DMS79 (cell line): ENCODE results near the gene SKI.
"Not testable (repeated sequence)": the region's sequence is repeated elsewhere in the genome, so short reads cannot be mapped to it uniquely, and the experiment has no call there.

Source experiments
- DNase-seq: peaks from one replicate; lab custom pipeline; 2025; lab: John Stamatoyannopoulos, UW

SKI gene

GRCh38 chr1:2242814-2243725, 15.0 kb downstream of the SKI start:
- no peak for DNase-seq

DNA sequence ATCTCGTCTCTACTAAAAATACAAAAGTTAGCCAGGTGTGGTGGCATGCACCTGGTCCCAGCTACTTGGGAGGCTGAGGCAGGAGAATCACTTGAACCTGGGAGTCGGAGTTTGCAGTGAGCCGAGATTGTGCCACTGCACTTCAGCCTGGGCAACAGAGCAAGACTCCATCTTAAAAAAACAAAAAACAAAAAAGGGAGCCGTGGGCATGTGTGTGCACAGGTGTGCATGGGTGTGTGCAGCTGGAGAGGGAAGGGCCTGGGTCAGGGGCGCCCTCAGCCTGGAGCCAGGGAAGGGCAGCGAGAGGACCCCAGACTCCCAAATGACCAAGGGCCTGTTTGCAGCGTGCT, 18.9 kb downstream of the SKI start:
- not testable (repeated sequence) for DNase-seq

- DNase-seq, result no peak
These were observed 19.6 kb downstream of the SKI start for GRCh38 chr1:2247760-2248126.

GRCh38 chr1:2248127-2248826, 20.2 kb downstream of the SKI start:
- DNase-seq, result no peak

GRCh38 chr1:2248854-2249558, 20.9 kb downstream of the SKI start:
- DNase-seq, result no peak

DNA sequence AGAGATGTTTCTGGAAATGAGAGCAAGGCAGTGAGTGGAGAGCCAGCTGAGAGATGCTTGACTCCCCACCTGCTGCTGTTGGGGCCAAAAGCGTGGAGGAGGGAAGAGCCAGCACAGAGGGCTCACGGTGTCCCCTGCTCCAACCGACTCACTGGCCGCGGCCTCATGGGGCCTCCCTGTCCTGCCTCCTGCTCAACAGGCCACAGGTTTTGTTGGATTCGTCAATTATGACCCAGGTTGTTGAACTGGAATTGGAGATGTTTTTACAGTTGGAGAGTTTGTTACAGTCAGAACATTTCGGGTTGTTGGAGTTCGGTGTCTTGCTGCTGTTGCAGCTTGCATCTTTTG, 21.4 kb downstream of the SKI start:
- DNase-seq, result no peak

DNA sequence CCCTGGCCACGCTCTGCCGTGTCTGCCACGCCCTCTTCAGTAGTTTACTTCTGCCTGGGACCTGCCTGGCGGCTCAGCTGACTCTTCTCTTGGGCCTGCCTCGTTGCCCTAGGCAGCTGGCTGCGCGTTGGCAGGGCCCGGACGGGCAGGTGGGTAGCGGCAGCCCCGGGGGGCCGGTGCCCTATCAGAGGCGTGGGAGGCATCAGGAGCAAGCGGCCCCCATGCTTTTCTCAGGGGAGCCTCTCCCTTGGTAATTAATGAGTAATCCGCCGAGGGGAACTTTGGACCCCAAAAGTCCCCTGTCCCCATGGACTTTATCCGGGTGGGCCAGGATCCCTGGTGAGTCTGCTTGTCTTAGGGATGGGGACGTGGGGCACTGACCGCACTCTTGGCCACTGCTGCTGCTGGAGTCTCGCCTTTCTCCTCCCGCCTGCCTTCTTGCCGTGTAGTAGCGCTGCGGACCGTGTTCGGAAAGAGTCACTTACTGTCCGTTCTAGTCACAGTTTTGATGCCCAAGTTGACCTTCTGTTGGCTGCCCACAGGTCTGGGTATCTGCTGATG, 22.7 kb downstream of the SKI start:
- no peak for DNase-seq

- no peak for DNase-seq
These were observed 23.2 kb downstream of the SKI start for GRCh38 chr1:2251363-2251762.

DNA sequence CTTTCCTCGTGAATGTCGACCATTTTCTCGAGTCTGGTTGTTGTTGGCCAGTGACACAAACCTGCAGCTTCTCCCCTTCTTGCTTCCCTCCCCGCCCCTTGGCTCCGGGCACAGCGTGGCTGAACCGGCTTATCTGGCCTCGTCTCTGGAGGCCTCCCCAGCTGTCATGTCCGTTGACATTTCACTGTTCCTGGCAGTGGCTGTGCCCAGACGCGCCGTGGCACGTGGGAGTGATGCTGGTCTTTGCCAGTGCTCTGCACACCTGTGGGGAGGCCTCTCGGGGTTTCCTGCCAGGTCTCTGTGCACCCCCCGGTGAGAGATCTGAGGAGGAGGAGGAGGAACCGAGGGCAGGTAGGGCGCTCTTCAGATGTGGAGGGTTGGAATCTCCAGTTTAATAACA, 23.7 kb downstream of the SKI start:
- no peak for DNase-seq

DNA sequence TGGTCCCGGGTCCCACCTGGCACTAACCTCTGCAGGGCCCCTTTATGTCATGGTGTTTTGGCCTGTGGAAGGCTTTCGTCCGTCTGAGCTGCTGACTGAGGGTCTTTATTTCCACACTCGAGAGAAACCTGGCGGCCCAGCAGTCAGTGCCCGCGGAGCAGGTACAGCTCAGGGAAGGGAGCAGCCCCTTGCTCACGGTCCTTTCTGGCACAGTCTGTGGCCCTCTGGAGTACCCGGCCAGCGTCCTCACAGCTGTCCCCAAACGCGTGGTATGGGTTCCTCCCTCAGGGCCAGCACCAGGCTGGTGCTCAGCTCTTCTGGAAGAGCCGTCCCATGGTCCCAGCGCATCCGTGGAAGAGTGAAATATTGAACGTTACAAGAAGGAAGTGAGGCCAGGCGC, 24.3 kb downstream of the SKI start:
- DNase-seq, result no peak

- no peak for DNase-seq
These were observed 25.1 kb downstream of the SKI start for GRCh38 chr1:2253036-2253796.

- DNase-seq, result no peak
These were observed 25.8 kb downstream of the SKI start for GRCh38 chr1:2253797-2254480.

- no peak for DNase-seq
These were observed 26.9 kb downstream of the SKI start for GRCh38 chr1:2255047-2255419.

DNA sequence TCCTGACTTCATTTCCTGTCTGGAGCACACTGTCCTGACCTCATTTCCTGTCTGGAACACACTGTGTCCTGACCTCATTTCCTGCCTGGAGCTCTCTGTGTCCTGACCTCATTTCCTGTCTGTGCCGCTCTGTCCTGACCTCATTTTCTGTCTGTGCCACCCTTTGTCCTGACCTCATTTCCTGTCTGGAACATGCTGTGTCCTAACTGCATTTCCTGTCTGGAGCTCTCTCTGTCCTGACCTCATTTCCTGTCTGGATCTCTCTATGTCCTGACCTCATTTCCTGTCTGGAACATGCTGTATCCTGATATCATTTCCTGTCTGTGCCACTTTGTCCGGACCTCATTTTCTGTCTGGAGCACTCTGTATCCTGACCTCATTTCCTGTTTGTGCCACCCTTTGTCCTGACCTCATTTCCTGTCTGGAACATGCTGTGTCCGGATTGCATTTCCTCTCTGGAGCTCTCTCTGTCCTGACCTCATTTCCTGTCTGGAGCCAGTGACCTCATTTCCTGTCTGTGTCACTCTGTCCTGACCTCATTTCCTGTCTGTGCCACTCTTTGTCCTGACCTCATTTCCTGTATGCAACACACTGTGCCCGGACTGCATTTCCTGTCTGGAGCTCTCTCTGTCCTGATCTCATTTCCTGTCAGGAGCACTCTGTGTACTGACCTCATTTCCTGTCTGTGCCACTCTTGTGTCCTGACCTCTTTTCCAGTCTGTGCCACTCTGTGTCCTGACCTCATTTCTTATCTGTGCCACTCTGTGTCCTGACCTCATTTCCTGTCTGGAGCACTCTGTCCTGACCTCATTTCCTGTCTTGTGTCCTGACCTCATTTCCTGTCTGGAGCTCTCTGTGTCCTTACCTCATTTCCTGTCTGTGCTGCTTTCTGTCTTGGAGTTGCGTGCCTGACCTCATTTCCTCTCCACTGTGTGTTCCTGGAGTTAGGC, 27.6 kb downstream of the SKI start:
- no peak for DNase-seq

DNA sequence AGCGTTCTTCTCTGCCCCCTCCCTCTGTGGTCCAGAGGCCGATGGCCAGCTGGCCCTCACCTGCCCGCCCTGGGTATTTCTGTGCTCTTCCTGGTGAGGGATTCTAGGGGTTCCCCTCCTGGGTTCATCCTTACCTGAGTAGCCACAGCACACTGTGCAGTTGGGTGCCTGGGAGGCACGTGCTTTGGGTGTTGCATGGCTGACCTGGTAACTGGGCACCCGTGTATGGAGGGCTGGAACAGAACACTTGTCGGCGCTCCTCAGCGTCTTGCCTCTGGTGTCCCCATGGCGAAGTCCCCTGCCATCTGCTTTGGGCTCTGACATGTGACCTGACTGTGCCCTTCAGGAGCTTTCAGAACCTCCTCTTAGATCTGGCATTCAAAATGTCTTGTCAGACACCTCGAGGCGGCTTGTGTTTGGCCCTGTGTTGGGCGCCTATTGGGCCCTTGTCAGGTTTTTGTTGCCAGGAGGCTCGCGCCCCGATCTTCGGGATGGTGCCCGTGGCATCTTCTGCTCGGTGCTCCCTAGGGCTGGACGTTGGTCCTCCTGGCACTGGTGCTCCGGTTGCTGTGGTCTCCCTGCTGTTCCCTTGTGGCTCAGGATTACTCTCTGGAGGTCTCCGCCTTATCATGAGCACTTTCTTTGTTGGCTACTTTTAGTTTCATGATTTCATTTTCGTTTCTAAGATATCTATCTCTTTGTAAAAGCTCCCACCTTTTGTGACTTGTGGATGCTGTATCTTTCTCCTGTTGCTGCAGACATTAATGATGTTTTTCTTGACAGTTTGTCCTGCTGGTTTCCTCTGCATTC, 28.5 kb downstream of the SKI start:
- DNase-seq, result no peak

- no peak for DNase-seq
These were observed 29.1 kb downstream of the SKI start for GRCh38 chr1:2257245-2257627.

GRCh38 chr1:2258122-2258681, 30.1 kb downstream of the SKI start:
- DNase-seq, result no peak

DNA sequence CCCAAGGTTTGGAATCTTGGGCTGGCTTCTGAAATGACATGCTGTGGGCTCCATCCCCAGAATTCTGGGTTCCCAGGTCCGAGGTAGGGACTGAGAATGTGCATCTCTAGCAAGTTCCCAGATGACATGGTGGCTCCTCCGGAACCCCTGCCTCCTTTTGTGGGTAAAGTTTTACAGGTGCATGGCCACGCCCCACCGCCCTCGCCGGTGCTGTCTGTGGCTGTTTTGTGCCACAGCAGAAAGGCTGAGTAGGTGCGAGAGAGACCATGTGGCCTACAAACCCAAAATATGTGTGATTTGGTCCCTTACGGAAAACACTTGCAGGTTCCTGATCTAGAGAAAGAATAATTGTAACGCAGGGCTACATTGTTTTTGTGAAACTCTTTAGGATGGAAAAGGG, 30.9 kb downstream of the SKI start:
- DNase-seq, result no peak
